HG02884 (cell line): ENCODE results near the gene RADIL.

Source experiments
- ATAC-seq: cut with Tn5 transposase; IDR thresholded peaks from one replicate; pipeline ENCODE4 v1.9.1; 2021; ENCODE audit warnings: mild to moderate bottlenecking, moderate library complexity; ENCODE audit not compliant: unreplicated experiment

Gene RADIL

GRCh38 chr7:4884164-4884563, 648 bp upstream of the RADIL start:
- ATAC-seq = no peak

- no peak for ATAC-seq
Observed at GRCh38 chr7:4883033-4883371, 514 bp downstream of the RADIL start.

- no peak for ATAC-seq
Observed at GRCh38 chr7:4882169-4883032, 1.1 kb downstream of the RADIL start.

GRCh38 chr7:4880218-4880617, 3.3 kb downstream of the RADIL start:
- no peak for ATAC-seq

GRCh38 chr7:4879396-4880081, 4.0 kb downstream of the RADIL start:
- no peak for ATAC-seq

- no peak for ATAC-seq
Observed at GRCh38 chr7:4878336-4879335, 4.9 kb downstream of the RADIL start.

GRCh38 chr7:4876586-4876985, 6.9 kb downstream of the RADIL start:
- ATAC-seq = no peak

GRCh38 chr7:4875391-4875790, 8.1 kb downstream of the RADIL start:
- no peak for ATAC-seq

GRCh38 chr7:4873071-4873944, 10.2 kb downstream of the RADIL start:
- ATAC-seq = no peak

- ATAC-seq = no peak
Observed at GRCh38 chr7:4871930-4872675, 11.4 kb downstream of the RADIL start.

GRCh38 chr7:4871056-4871680, 12.3 kb downstream of the RADIL start:
- ATAC-seq = no peak

GRCh38 chr7:4868493-4868892, 15.0 kb downstream of the RADIL start:
- ATAC-seq = no peak

GRCh38 chr7:4866528-4867496, 16.7 kb downstream of the RADIL start:
- ATAC-seq = no peak

GRCh38 chr7:4862156-4862555, 21.4 kb downstream of the RADIL start:
- no peak for ATAC-seq

GRCh38 chr7:4861673-4862072, 21.8 kb downstream of the RADIL start, which contains the start of gene PAPOLB:
PAPOLB (minus strand) TSS chr7:4862030; CDS start chr7:4861810, 220 bp downstream.
- ATAC-seq = no peak

- no peak for ATAC-seq
Observed at GRCh38 chr7:4861227-4861626, 22.3 kb downstream of the RADIL start.

- ATAC-seq = no peak
Observed at GRCh38 chr7:4857189-4857588, 26.3 kb downstream of the RADIL start.
